HG03175 (cell line): ENCODE results near the gene TUBA4B.
A peak's percentile ranks its signal among the peaks of the same experiment; 100 is the strongest.
"Not testable (repeated sequence)": the region's sequence is repeated elsewhere in the genome, so short reads cannot be mapped to it uniquely, and the experiment has no call there.

Experiments
- ATAC-seq: cut with Tn5 transposase; IDR thresholded peaks from one replicate; pipeline ENCODE4 v1.9.1; 2021; ENCODE audit warnings: mild to moderate bottlenecking, moderate library complexity; ENCODE audit not compliant: unreplicated experiment

Gene TUBA4B

DNA sequence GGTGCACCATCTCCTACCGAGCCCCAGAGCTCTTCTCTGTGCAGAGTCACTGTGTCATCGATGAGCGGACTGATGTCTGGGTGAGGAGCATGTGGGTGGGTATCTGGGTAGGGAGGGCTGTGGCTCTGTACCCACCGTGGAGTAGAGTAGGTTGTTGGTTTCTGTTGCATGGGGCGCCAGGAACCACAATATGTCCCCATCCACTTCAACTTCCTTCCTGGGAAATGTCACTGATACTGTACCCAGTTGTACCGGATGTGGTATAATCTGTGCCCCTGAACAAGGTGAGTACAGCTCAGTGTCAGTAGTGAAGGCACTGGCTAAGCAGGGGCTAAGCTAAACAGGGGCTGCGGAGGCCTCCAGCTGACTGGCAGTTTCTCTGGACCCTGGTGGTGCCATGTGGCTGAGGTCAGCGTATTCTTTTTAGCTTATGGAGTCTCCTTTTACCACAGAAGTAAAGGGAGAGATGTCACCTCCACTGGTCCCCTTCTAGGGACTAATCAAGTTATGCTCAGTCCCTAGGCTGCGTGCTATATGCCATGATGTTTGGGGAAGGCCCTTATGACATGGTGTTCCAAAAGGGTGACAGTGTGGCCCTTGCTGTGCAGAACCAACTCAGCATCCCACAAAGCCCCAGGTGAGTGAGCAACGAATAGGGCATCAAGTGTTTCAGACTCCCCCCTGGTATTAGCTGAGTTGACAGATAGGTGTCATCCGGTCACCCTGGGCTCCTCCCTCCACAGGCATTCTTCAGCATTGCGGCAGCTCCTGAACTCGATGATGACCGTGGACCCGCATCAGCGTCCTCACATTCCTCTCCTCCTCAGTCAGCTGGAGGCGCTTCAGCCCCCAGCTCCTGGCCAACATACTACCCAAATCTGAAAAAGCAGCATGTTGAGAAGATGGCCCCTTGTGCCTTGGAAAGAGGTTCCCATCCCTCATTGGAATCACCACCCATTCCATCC lies 5.1 kb upstream of the TUBA4B start:
- ATAC-seq, result no peak

DNA sequence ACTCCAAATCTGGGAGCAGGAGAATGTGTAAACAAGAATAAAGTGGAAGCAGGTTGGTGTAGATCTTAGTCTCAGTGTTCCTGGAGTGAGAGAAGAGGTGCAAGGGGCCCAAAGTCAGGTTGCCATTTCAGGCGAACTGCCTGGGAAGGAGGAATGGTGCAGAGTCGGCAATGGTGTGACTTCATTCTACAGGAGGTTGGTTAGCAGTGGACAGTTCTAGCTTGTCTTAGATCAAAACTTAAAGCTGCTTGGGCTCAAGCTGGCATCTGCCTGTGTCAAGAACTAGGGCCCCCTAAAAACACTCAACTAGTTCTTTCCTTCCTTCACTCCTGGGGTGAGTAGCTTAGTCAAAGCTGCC lies 4.2 kb upstream of the TUBA4B start:
- no peak for ATAC-seq

DNA sequence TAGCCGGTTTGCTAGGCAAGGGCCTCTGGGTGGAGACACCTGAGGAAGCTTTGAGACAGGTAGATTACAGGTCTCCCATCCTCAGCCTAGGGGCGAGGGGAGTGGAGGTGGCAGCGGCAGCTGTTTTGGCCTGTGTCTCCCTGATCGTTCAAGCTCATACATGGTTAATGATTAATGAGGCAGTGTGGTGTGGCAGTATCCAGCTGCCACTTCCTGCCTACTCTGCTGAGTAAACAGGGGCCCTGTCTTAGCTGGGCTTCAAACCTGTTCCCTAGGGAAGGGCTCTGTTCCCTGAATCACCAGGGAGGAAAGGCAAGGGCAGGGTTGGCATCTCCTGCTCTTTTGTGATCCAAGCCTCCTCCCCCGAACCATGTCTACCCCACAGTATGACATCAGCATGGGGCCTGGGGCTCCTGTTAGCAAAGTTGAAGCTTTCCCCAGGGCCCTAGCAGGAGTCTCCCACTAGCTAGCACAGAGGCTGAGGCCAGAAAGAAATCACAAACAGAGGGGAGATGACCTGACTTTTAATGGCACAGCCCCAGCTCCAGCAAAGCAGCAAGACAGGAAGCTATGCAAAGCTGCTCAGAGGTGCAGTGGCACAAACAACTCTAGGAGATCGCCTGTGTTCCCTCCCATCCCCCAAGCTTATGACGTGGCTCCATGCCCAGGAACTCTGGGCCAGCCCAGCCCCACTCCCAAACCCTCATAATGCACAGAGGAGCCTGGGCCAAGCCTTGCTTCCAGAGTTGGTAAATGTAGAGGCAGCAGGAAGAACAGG lies 3.7 kb upstream of the TUBA4B start:
- ATAC-seq, result peak; percentile 52

DNA sequence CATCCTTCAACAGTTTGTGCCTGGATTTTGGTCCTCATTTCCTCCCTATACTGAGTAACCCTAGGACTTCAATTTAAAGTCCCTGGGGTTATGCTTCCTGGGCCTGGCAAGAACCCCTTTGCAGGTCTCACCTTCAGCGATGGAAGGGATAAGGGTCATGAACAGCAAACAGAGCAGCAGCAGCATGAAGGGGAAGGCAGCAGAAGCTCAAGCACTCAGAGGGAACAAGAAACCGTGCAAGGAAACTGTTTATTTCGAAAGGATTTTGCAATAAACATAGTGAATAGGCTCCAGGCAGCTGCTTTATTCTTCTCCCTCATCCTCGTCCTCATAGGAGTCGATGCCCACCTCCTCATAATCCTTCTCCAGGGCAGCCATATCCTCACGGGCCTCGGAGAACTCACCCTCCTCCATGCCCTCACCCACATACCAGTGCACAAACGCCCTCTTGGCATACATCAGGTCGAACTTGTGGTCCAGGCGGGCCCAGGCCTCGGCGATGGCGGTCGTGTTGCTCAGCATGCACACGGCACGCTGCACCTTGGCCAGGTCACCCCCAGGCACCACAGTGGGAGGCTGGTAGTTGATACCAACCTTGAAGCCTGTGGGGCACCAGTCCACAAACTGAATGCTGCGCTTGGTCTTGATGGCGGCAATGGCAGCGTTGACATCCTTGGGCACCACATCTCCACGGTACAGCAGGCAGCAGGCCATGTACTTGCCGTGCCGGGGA lies 2.8 kb upstream of the TUBA4B start:
- no peak for ATAC-seq

DNA sequence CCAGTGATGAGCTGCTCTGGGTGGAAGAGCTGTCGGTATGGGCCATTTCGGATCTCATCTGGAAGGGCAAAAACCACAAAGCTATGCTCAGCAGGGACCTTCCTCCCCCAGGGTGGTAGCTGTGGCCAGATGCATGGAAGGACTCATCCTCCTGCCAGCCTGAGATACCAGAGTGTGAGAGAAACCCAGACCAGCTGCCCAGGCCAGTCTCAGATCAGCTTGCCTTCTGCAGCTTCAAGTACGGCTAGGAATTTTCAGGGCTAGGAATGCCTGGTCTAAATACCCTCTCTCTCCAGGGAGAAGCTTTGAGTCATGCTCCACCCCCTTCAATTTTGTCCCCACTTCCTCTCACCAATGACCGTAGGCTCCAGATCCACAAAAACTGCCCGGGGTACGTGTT lies 1.4 kb upstream of the TUBA4B start:
- no peak for ATAC-seq

DNA sequence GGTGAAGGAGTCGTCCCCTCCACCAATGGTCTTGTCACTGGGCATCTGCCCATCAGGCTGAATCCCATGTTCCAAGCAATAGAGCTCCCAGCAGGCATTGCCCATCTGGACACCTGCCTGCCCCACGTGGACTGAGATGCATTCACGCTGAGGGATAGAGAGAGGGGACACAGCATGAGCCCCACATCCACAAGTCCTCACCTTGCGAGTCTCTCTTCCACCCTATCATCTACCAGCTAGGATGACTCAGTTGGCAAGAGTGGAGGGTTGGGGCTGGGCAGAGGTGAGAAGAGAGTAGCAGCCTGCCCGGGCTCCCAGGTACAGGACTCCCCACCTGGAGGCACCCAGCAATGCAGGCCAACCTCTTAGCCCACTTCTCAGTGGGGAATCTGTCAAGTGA lies 959 bp upstream of the TUBA4B start:
- no peak for ATAC-seq

DNA sequence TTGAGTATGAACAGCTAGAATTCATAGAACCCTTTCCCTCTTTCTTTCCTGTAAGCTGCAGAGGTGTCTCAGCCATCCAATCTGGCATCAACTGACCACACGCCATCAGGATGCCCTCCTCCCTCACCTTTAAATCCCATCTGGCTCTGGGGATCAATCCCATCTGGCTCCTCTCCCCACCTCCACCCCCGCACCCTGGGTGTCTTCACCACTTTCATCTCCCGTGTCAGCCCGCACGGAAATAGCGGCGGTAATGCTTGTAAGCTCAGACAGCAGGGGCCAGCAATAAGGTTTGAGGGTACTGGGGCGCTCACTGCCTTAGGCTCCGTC lies 508 bp upstream of the TUBA4B start:
- ATAC-seq, result no peak

DNA sequence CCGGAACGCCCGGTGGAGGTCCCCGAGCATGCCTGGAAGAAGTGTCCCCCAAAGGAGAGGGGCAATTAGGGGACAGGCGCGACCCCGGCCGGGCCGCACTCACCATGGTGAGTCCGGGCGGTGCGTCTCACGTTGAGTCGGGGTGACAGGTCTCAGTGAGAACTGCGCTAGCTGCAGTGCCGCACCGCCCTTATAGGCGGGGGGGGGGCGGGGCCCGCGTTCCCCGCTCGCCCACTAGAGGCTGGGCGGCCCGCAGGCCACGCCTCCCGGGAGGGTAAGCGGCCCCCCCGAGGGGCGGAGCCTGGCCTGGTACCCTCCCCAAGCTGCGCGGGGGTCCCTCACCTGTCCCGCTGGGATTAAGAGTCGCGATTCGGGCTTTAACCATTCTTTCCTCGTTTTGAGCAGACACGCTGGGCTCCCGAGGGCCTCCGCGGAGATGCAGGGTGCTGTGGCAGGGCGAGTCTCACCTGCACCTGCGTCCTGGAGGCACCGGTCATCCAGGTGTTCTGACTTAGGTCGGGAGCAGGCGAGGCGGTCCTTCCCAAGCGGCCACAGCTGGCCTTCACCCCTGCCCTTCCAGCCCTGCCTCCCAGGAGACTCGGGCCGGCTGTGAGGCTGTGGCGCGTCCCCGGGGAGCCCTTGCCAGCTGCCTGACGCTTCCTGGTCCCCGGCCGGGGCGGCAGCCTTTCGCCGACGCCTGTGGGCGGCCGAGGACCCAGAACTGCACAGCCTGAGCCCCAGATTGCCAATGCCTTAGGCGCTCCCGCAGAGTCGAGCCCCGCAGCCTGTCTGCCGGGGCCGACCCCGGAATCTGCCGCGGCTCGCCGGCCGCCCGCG lies 928 bp downstream of the TUBA4B start, which contains the start of gene TUBA4A:
TSS of gene TUBA4A (minus strand) at position 166 of the 837 bp plus-strand sequence. CDS start at position 106, 60 bp downstream.
- peak; percentile 51 for ATAC-seq

DNA sequence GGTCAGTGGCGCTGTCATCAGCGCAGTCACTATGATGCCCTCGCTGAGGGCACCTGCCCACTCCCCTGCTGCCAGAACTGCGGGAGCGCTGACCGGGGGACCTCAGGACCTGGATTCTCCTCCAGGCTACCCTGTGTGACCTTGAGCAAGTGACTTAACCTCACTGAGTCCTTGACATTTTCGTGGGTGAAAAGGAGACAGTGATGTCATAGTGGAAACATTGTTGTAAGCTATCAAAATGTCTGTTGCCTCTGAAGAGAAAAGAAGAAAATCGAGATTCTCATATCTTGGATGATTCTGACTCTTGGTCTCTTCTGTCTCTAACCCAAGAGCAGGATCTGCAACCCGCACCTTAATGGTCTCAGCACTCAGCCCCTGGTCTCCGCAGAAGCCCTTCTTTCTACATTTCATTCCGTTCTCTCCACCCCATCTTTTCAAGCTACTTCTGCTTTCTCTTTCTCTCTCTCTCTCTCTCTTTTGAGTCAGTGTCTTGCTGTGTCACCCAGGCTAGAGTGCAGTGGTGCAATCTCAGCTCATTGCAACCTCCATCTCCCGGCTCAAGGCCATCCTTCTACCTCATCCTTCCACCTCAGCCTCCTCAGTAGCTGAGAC lies 1.7 kb downstream of the TUBA4B start:
- ATAC-seq, result peak; percentile 35

DNA sequence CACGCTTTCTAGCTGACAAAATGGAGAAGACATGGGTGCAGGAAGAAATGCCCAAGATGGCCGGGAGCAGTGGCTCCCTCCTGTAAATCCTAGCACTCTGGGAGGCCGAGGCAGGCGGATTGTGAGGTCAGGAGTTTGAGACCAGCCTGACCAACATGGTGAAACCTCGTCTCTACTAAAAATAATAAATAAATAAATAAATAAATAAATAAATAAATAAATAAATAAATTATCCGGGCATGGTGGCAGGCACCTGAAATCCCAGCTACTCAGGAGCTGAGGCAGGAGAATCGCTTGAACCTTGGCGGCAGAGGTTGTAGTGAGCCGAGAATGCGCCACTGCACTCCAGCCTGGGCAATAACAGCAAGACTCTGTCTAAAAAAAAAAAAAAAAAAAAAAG lies 5.9 kb downstream of the TUBA4B start:
- not testable (repeated sequence) for ATAC-seq

DNA sequence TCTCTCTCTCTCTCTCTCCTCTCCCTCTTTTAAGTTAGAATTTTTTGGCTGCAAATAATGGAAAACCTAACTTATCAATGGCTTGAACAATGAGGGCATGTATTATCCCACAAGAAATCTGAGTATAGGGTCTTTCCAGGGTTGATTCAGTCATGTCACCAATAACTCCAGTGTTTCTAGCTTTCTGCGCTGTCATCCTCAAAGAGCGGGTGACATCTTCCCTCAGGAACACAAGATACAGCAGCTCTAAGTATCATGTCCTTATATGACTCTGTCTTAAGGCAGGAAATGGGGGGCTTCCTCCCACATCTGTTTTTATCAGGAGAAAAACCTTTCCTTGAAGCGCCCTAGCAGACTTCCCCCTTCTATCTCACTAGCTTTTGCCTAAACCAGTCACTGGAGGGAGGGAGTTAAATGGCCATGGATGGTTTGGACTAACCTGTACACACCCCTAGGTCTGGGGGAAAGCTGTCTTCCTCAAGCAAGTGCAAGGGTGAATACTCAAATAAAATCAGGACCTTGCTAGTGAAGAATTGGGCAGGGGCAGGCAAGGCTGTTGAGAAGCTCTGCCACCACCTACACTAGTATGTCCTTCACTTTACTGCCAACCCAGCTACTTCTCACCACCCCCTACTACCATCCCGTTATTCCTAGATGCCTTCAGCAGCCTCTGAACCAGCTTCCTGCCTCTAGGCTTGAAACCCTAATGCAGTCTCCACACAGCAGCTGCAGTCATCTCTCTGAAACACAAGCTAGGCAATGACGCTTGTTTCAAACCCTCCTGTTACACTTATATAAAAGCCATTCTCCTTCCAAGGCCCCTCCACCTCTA lies 8.2 kb downstream of the TUBA4B start:
- no peak for ATAC-seq

DNA sequence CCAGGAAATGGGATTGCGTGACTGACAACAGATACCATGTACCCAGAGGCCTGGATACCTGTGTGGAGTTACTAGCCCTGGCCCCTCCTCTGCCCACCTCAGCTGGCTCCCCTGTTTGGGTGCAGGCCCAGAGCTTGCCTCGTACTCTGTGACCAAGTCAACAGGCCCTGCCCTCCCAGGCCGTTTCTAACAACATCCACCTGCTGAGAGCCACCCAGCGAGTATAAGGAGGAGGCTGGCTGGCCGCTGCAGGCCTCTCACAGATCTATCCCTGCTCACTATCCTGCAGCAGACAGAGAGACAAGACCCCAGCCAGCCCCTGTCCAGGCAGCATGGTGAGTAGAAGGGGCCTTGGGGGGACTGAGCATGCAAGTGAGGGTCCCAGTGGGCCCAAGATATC lies 13.2 kb downstream of the TUBA4B start:
- no peak for ATAC-seq

DNA sequence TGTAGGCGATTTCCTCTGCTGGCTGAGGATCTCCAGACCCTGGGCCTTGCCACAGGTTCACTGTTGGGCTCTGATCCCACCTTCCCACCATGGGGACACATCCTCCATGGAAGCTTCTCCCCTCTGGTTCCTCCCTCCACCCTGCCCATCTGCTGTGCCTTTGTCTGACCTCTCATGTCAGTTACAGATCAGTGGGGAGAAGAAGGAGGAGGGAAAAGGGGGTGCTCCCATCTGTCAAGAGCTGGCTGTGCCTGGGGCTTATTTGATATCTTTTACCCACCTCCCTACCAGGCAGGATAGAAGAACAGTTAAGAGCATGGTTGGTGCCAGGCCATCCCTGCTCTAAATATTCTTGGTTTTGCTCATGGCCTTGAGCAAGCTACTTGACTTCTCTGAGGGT lies 13.8 kb downstream of the TUBA4B start:
- no peak for ATAC-seq

DNA sequence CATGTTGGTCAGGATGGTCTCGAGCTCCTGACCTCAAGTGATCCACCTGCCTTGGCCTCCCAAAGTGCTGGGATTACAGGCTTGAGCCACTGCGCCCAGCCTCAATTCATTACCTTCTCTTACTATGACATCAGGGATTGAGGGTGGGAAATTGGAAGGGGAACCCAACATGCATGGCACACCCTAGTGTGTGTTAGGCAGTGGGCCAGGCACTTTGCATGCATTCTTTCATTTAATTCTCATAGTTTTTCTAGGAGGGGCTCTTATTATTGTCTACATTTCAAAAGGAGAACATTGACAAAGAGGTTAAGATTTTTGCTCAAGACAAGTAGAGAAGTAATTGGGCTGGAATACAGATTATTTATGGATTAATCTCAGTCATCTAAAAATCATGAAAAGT lies 15.3 kb downstream of the TUBA4B start:
- no peak for ATAC-seq

DNA sequence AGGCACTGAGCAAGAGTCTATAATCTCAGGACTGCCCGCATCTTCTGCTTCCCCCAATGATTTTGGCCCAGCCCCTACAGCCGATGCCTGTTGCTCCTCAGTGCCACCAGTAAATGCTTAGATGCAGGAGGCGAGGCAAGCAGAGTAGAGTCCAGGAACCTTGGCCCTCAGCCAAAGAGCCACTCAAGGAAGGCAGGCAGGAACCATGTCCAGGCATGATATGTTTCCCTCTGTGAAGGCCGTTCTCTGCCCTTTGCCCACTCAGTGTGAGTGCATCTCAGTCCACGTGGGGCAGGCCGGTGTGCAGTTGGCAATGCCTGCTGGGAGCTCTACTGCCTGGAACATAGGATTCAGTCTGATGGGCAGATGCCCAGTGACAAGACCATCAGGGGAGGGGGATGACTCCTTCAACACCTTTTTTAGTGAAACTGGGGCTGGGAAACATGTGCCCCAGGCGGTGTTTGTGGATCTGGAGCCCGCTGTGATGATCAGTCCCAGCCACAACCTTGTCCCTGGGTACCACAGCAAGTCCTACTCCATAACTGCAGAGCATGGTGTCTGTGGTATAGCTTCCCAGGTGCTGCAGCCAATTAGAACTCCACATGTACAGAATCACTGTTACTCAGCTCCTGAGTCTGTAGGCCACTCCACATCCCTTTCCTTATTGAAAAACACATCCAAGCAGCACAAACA lies 16.5 kb downstream of the TUBA4B start:
- no peak for ATAC-seq

DNA sequence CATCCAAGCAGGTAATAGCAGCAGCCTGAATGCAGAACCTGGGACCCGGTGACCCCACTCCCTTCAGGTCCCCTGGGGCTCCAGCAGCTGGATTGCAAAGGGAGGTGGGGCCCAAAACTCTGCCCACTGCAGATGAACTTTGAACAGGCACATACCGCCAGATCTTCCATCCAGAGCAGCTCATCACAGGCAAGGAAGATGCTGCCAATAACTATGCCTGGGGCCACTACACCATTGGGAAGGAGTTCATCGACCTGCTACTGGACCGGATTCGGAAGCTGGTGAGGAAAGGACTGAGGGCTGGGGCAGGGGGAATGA lies 17.0 kb downstream of the TUBA4B start:
- ATAC-seq, result no peak

DNA sequence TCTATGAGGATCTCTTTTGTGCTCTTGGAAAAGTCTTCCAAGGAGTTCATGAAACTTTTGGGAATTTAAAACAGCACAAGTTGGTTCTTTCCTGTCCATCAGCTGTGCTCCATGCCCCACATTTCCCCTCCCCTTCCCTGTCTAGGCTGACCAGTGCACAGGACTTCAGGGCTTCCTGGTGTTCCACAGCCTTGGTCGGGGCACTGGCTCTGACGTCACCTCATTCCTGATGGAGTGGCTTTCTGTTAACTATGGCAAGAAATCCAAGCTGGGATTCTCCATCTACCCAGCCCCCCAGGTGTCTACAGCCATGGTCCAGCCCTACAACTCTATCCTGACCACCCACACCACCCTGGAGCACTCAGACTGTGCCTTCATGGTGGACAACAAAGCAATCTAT lies 18.0 kb downstream of the TUBA4B start:
- ATAC-seq, result no peak

DNA sequence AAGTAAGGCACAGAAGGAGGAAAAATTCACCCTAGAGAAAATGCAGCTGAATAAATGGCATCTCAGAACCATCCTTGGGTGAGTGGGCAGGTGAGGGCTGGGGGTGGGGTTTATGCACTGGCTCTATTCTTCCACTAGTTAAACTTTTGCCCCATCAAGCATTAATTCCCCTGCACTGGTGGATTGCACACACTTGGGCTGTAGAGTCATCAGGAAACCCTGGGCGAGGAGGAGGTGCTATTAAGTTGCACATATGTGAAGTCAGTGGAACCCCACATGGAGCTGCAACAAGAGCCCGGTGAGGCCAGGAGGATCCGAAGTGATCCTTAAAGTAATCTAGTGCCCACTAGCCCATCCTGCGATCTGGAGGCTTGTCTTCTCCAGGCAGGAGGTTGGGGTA lies 19.3 kb downstream of the TUBA4B start:
- ATAC-seq, result no peak

DNA sequence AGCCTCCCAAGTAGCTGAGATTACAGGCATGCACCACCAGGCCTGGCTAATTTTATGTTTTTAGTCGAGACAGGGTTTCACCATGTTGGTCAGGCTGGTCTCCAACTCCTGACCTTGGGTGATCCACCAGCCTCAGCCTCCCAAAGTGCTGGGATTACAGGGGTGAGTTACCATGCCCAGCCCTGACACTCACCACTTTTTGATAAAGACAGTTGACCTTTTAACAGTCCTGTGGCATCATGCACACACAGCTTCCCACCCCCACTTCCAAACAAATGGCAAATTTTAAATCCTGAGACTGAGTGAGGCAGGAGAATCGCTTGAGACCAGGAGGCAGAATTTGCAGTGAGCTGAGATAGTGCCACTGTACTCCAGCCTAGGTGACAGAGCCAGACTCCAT lies 20.0 kb downstream of the TUBA4B start:
- no peak for ATAC-seq
